ENCODE results near the gene PSMB3. TPM values are rescaled to one million over a fixed set of nuclear protein-coding genes. Genes with fewer than 3 reads are reported as not detected.
"Not testable (repeated sequence)": the region's sequence is repeated elsewhere in the genome, so short reads cannot be mapped to it uniquely, and the experiment has no call there.

PSMB3 gene
- total RNA-seq, 1 donor: 328 TPM

DNA sequence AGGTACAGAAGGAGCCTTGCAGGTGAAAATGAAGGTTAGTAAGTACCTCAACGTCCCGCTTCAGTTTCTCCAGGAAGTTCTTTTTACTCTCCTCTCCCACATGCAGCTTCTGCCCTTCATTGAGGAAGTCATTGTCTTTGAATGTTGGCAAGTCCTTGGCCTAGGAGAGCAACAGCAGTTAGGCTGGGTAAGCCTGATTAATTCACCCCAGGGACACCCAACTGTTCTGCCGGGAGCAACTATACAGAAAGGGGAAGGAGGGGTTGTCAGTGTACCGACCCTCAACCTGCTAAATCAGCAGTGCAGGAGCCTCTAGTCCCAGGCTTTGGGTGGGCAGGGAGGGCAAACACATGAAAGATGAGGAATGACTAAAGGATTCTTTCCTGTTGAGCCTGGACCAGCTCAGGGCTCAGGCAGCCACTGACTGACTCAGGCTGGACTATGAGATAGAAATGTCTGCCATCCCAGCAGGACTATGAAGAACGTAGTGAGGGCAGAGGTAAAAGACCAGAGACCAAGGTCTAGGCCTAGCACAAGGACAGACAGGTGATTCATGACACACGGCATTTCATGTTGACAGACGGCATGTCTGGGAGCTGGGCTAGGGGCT lies 25.2 kb downstream of the PSMB3 start:
- TF ChIP-seq, protein P1, sequence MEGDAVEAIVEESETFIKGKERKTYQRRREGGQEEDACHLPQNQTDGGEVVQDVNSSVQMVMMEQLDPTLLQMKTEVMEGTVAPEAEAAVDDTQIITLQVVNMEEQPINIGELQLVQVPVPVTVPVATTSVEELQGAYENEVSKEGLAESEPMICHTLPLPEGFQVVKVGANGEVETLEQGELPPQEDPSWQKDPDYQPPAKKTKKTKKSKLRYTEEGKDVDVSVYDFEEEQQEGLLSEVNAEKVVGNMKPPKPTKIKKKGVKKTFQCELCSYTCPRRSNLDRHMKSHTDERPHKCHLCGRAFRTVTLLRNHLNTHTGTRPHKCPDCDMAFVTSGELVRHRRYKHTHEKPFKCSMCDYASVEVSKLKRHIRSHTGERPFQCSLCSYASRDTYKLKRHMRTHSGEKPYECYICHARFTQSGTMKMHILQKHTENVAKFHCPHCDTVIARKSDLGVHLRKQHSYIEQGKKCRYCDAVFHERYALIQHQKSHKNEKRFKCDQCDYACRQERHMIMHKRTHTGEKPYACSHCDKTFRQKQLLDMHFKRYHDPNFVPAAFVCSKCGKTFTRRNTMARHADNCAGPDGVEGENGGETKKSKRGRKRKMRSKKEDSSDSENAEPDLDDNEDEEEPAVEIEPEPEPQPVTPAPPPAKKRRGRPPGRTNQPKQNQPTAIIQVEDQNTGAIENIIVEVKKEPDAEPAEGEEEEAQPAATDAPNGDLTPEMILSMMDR (IDR thresholded peaks at IDR 0.05; ENCODE audit: insufficient read depth, low read depth, low read length): no peak
- no peak for DNase-seq (ENCODE audit: low read depth)
- H3K4me3 ChIP-seq (ENCODE audit: low read depth, low read length): no peak overlapping the region

- TF ChIP-seq, protein P1 (IDR thresholded peaks at IDR 0.05; ENCODE audit: insufficient read depth, low read depth, low read length): no peak
- DNase-seq (ENCODE audit: low read depth): no peak
- no peak overlapping the region for H3K4me3 ChIP-seq (ENCODE audit: low read depth, low read length)
Observed at GRCh38 chr17:38779965-38780752, 27.6 kb downstream of the PSMB3 start.

DNA sequence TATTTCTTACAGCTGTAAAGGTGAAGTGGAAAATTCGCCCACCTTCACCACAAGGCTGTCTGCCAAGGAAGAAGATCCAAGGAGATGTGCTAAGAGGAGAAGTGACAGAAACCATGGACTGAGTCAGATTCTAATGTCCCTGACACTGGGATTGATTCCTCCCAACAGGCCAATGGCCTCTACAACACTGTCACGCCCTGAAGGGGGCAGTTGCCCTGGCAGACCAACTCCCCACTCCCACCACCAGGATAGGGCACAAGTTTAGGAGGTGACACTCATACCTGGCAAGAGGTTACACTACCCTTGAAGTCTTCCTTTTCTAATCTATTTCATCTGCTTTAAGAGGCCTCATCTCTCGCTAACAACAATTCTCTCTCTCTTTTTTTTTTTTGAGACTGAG lies 30.7 kb downstream of the PSMB3 start:
- H3K4me3 ChIP-seq (ENCODE audit: low read depth, low read length): no peak overlapping the region
- TF ChIP-seq, protein P1 (IDR thresholded peaks at IDR 0.05; ENCODE audit: insufficient read depth, low read depth, low read length): no peak
- no peak for DNase-seq (ENCODE audit: low read depth)

DNA sequence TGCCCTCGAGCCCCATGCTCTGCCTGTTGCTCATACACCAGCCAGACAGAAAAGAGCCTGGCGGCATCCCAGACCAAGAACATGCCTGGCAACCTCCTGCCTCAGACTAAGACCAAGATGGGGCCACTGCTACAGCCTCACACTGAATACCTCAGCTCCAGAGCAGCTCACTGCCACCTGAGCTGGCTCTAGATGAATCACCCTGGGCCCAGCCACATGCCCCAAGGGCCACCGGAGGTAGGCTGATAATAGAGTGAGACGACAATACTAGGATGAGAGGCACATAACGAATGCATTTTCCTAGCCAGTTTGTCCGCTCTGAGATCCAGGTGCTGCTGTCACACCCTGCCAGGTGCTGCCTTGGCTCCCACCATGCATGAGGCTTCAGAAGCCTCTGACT lies 33.8 kb downstream of the PSMB3 start:
- no peak for DNase-seq (ENCODE audit: low read depth)
- TF ChIP-seq, protein P1 (IDR thresholded peaks at IDR 0.05; ENCODE audit: insufficient read depth, low read depth, low read length): no peak
- H3K4me3 ChIP-seq (ENCODE audit: low read depth, low read length): no peak overlapping the region

DNA sequence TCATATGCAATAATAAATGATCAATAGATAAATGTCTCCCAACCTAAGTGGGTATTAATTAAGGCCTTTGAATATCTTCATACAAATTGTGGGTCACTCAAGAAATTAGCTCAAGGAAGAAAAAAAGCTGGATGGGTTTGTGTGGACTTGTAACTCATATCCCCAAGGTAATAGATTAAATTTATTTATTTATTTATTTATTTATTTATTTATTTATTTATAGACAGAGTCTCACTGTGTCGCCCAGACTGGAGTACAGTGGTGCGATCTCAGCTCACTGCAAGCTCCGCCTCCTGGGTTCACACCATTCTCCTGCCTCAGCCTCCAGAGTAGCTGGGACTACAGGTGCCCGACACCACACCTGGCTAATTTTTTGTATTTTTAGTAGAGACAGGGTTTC lies 35.5 kb downstream of the PSMB3 start:
- H3K4me3 ChIP-seq (ENCODE audit: low read depth, low read length); DNase-seq (ENCODE audit: low read depth): not testable (repeated sequence)

DNA sequence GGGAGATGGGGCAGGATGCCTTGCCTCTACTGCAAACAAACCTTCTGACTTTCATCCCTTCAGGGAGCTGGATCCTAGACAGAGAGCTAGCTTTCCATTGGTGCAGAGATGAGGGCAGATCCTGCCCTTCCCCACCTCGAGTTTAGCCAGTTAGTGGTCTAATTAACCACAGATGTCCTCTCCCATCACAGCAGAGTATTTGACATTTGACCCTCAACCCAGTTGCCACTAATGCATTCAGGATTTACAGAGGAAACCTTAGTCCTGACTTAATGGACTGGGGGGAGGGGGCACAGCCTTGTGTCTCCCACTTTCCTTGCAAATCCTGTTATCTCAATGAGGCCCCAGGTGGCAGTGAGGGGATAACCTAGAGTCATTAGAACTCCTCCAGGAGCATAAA lies 36.6 kb downstream of the PSMB3 start:
- DNase-seq (ENCODE audit: low read depth): peak; percentile 56
- no peak overlapping the region for H3K4me3 ChIP-seq (ENCODE audit: low read depth, low read length)
- TF ChIP-seq, protein P1 (IDR thresholded peaks at IDR 0.05; ENCODE audit: insufficient read depth, low read depth, low read length): no peak

GRCh38 chr17:38790148-38790707 lies 37.7 kb downstream of the PSMB3 start:
- H3K4me3 ChIP-seq (ENCODE audit: low read depth, low read length); DNase-seq (ENCODE audit: low read depth): not testable (repeated sequence)

Measured in fibroblast of villous mesenchyme (primary cell).